Articular chondrocyte of knee joint (primary cell): Measurements from ENCODE around the gene MCTP1. TPM values are rescaled to one million over a fixed set of nuclear protein-coding genes. Genes with fewer than 3 reads are reported as not detected.

Experiments used
- small RNA-seq: library from RNA; depleted of rRNA; stranded (forward); fragments of <200 nt; gene quantifications from one replicate; pipeline ENCODE3, GENCODE V24; 2012
- total RNA-seq: library from RNA; depleted of rRNA; stranded (reverse); fragments of >200 nt; gene quantifications from 2 replicates; pipeline ENCODE4 v1.2.3, GENCODE V29; 2012

The MCTP1 gene
- 0.39 and 0.86 TPM in 2 replicates for total RNA-seq

GRCh38 chr5:95284572-95285408 is at the start of gene MCTP1:
Gene MCTP1, minus strand, starts transcription at chr5:95285094.

Small RNAs within 50 kb of the gene (small RNA-seq; reads per million reads assigned to genes)
- not detected for gene RF02271

Other genes with a start within 250 kb of the MCTP1 start
- not detected in 2 replicates for gene FAM81B, start 106.3 kb upstream of the MCTP1 start, total RNA-seq